NCI-H2107 (cell line): ENCODE measurements around the gene ARMS2.

ENCODE experiments used
- DNase-seq: peaks from one replicate; lab custom pipeline; 2025; lab: John Stamatoyannopoulos, UW

The ARMS2 gene

GRCh38 chr10:122494833-122495232 lies 40.4 kb downstream of the ARMS2 start:
- DNase-seq: no peak

- DNase-seq: no peak
Measured at GRCh38 chr10:122495406-122496340, 41.2 kb downstream of the ARMS2 start.

GRCh38 chr10:122497241-122497640 lies 42.8 kb downstream of the ARMS2 start:
- DNase-seq: no peak

- no peak for DNase-seq
Measured at GRCh38 chr10:122498521-122498920, 44.1 kb downstream of the ARMS2 start.

GRCh38 chr10:122499012-122499411 lies 44.6 kb downstream of the ARMS2 start:
- DNase-seq: no peak

GRCh38 chr10:122499491-122499941 lies 45.1 kb downstream of the ARMS2 start:
- DNase-seq: no peak

- DNase-seq: no peak
Measured at GRCh38 chr10:122500194-122500593, 45.7 kb downstream of the ARMS2 start.

- DNase-seq: no peak
Measured at GRCh38 chr10:122500726-122501125, 46.3 kb downstream of the ARMS2 start.

GRCh38 chr10:122503012-122503411 lies 48.6 kb downstream of the ARMS2 start:
- no peak for DNase-seq

GRCh38 chr10:122503886-122504609 lies 49.6 kb downstream of the ARMS2 start:
- no peak for DNase-seq

GRCh38 chr10:122504610-122504950 lies 50.1 kb downstream of the ARMS2 start:
- DNase-seq: no peak

- DNase-seq: no peak
Measured at GRCh38 chr10:122505011-122505410, 50.6 kb downstream of the ARMS2 start.

- DNase-seq: no peak
Measured at GRCh38 chr10:122505885-122506645, 51.6 kb downstream of the ARMS2 start.
